A172 (cell line): Measurements from ENCODE around the gene KLHL29. TPM values are rescaled to one million over a fixed set of nuclear protein-coding genes. Genes with fewer than 3 reads are reported as not detected.
A peak's percentile ranks its signal among the peaks of the same experiment; 100 is the strongest.

ENCODE experiments used
- DNase-seq: peaks from one replicate; pipeline ENCODE4 v3.0.0-alpha.2; 2015; ENCODE audit warnings: low spot score
- total RNA-seq: library from RNA; depleted of rRNA; stranded (reverse); fragments of >200 nt; shearing (Covaris generic); gene quantifications from 2 replicates; pipeline ENCODE4 v1.2.3, GENCODE V29; 2014

KLHL29 gene
- total RNA-seq, 1 experiment from 2014 or later, result 0.76 TPM

DNA sequence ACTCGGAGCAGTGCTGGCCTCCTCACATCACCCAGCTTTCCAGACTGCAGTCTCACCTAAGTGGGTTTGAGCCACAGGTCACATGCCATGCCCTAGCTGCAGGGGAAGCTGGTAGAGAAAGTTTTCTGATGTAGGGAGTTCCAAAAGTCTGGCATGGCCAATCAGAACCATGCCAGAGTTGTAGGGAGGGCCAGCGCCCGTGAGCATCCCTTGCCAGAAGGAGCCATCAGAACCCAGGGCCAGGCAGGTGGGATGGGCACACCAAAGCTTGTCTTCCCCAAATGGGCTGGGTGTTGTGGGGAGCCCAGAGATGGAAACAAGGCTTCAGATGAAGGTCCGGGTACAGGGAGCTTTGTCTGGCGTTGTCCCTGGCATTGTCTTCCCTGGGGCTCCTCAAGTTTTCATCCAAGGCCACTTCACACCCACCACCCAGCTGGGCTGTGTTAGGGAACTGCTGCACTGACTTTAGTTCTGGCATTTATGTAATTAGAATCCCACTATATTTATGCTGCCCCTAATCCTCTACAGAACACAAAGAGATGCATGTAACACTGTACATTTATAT lies 247.9 kb downstream of the KLHL29 start:
- DNase-seq, result no peak

DNA sequence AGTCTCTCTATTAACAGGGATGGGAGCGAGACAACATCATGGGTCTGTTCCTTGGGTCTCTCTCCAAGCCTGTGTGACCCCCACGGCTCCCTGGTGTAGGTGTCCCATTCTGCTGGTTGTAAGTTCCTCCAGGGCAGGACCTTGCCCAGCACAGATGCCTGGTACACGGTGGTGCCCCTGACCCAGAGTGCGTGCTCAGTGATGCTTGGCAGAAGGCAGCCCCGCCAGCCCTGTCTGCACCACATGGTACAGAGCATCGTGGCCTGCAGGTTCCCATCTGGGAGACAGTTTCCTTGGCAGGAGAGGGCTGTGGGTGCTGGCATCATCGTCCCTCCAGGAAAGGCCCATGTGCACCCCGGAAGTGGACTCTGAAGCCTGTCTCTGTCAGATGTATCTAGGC lies 249.0 kb downstream of the KLHL29 start:
- no peak for DNase-seq

DNA sequence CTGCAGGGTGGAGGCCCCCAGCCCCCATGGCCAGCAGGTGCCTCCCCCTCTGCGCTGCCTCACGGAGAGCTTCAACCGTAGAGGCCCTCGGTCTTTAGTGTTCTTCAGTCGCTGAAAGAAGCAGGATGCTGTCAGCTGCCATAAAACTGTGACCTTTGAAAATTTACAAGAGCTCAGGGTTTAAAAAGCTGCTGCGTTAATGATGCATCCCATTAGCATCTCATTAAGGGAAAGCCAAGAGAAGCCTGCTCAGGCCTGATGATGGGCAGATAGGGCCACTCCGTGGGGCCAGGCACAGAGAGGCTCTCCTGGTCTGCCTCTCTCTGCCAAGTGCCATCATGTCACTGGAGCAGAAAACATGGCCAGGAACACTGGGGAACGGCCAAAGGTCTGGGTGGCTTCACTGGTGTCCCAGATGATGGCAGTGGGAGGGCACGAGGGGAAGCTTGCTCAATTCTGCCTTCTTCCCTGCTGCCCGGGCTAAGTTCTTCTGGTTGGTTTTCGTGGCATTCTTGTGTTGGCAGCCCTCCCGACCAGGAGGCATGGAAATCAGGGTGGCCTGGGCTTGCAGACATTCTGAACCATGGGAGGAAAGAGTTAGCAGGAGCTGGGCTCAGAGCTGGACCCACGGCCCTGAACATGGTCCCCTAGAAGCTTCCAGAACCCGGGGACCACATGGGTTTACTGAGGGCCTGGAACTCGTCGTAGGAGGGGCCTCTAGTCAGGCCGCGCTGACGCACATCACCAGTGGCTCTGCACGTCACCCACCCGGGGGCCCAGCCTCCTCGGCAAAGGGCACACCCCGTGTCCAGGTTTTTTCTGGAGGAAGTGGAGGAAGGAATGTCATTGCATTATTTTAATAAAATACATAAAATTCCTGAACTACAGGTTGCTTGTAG lies 250.7 kb downstream of the KLHL29 start:
- no peak for DNase-seq

DNA sequence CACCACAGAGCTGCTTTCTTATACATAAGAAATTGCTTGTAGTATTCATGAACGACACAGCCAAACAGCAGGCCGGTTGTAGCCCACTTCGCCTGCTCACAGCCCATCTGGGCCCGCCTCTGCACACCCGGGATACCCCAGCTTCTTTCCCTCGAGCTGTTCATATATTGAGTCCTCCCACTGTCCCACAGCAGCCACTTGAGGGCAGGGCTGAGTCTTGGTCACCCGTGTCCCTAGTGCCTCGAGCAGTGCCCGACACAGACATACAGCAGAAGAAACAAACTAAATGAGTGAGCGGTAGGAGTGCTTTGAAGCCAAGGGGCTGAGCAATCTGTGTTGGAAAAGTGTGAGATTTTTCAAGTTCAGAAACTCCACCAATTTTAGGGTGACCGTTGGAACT lies 251.4 kb downstream of the KLHL29 start:
- DNase-seq, result no peak

DNA sequence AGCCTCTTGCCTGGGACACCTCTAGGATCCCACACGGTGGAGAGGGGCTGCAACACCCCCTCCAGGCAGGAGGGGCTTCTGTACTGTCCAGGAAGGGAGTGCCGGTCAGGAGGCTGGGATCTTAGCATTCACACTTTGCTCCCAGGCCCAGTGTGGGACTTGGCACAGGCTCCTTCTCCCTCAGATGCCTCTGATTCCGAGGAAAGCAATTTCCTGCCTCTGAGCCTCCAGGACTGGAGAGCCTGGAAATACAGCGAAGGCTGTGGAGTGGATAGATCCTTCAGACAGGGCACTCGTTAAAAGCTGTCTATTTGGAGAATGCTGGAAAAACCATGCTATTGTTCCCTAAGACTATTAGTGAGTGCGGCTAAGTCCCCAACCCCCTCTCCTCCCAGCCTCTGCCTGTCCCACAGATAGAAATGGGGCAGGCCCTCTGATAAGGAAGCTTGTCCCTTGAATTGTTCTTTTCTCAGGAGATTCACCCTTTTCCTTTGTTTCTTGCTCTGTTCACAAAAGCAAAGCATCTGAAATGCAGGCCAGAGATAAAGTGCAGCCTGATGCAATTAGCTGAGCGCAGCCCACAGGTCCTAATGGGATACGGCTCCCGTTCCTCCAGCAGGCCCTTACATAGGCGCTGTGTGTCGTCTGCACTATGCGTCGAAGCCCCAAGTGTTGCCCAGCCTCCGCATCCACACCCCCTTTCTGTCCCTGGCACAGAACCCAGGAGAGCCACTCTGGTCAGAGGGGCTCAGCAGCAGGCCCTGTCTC lies 252.2 kb downstream of the KLHL29 start:
- peak; percentile 11 for DNase-seq

DNA sequence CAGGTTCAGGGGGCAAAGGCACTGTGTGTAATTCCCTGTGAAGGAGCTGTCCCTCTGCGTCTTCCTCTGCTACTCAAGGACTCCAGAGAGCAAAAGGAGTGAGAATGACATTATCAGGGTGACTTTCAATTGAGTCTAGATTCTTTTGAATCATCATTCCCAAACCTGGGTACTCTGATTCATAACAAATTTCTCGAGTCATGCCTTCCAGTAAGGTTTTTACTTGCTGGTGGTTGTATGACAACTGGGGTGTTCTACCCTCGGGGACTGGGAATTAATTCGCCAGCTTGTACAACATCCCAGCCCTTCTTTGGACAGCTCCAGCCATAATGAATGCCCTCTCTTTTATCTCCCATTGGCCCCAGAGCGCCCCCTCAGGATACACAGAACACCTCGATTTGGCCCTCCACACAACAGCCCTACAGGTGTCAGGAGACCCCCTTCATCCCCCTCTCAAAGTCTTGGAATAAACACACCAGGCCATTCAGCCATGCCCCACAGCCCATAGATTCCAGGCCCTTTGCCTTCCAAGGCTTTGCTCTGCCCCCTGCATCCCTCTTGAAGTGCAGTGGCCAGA lies 254.5 kb downstream of the KLHL29 start:
- no peak for DNase-seq

DNA sequence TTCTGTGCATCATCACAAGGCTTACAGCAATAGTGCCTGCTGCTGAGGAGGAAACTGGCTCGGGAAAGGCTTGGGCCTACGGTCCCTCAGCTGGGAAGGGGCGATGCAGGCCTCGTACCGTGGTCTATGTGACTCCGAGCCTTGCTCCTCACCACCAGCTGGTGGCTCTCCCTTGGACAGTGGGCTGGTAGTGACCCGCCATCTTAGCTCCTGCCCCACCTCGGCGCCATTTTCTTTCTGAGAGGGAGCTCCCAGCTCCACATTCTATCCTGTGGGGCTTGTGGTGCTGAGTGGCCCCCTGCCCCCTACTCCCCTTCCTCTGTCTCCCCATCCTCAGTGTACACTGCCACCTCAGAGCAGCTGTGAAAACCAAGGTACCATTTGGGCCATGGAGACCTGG lies 255.7 kb downstream of the KLHL29 start:
- DNase-seq, result no peak

DNA sequence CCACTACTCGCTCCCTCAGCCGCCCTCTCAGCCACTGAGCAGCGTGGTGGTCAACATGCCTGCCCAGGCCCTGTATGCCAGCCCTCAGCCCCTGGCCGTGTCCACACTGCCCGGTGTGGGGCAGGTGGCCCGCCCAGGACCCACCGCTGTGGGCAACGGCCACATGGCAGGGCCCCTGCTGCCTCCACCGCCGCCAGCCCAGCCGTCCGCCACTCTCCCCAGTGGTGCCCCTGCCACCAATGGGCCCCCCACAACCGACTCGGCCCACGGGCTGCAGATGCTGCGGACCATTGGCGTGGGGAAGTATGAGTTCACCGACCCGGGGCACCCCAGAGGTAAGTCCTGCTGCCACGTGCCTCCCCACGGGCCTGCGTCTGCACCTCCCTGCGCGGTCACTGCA lies 257.5 kb downstream of the KLHL29 start:
- no peak for DNase-seq

DNA sequence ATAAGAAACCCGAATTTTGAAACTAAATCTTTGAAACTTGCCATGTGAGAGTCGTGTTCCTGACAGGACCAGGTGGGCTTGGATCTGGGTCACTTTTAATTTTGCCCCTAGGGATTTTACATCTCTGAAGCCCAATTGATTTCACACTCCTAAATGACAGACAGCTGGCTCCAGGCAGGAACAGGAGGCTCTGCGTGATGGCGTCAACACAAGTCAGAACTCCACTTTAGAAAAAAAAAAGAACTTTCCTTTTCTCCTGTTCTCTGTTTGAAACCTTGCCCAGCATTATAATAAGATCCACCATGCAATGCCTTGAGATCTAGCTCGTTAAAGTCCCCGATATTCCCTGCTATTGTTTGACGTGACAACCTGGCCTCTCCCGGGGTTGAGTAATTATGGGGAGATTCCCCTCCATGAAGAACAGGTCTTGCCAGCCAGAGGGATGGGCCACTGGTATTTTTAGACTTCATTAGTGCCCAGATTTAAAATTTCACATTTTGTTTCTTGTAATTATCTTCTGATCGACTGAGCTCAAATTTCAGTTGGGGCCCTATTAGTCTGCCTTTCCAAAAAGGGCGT lies 260.3 kb downstream of the KLHL29 start:
- DNase-seq, result no peak

DNA sequence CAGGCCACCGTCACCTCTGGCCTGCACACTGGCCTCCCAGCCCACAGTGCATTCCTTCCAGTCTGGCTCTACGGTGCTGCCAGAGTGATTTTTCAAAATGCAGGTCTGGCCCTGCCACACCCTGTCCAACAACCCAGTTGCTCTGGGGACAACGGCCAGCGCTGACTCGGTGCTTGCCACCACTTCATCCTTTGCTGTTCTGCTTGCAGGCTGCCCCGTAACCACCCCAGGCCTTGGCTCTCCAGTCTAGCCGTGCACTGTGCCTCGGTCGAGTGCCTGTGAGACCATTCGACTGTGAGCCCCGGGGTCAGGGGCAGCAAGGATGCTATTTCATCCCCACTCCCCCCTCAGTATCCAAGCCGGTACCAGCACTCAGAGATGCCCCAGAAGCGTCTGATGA lies 262.6 kb downstream of the KLHL29 start:
- DNase-seq, result no peak

DNA sequence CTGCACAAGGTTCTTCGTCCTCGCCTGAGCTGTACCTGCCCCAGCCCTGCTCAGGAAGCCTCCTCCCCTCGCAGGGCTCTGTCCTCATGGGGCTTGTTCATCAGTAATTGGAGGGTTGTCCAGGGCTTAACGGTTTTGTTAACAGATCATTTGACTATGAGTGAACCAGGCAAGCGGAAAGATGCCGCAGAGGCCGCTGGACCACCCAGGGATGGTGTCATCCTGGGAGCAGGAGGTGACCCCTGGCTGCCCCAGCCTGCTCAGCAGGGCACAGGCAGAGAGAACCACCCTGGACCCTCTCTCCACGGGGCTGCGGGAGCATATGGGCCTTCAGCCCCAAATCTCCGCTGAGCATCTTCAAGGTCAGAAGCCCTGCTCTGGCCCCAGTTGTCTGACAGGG lies 264.3 kb downstream of the KLHL29 start:
- DNase-seq, result no peak

DNA sequence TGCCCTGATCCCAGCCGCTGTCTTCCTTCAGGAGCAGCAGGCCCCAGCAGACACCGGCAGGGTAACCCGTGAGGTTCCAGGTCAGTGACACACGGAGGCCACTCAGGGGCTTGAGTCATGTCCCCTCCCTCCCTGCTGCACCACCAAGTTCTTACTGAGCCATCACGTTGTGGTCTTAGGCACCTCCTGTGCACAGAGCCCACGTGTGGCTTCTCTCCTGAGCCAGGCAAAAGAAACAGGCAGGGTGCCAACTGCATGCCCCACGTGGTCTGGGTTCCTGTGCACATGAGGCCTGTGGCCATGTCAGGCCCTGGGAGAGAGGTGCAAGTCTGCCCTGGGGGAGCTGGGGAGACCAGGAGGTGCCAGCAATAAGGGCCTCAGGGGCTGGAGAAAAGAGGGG lies 264.8 kb downstream of the KLHL29 start:
- no peak for DNase-seq

DNA sequence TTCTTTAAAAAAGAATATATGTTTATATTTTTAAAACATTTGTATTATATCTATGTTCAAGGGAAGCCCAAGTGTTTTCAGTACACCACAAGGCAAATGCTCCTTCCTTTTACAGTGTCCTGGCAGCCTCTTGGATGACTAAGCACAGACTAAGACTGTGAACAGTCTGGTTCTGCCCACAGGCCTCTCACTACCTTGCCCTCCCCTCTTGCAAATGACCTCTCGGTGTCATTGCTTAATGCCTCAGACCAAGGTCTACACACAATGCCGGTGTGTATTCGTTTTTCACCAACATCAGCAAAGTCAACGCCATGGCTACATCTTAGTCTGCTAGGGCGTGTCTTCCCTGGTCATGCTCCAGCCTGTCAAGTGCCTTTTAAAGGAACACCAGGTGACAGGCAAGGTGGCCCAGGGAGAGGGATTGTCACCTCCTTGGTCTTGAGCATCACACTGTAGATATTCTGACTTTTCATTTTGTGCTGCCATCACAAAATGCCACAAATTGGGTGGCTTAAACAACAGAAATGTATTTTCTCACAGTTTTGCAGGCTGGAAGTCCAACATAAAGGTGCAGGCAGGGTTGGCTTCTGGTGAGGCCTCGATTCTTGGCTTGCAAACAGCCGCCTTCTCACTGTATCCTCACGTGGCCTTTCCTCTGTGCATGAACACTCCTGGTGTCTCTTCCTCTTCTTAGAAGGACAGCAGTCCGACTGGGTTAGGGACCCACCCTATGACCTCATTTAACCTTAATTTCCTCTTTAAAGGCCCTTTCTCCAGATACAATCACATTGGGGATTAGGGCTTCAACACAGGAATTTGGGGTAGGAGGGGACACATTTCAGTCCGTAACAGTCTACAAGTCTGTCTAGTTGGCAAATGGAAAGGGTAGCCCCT lies 266.5 kb downstream of the KLHL29 start:
- peak; percentile 42 for DNase-seq

DNA sequence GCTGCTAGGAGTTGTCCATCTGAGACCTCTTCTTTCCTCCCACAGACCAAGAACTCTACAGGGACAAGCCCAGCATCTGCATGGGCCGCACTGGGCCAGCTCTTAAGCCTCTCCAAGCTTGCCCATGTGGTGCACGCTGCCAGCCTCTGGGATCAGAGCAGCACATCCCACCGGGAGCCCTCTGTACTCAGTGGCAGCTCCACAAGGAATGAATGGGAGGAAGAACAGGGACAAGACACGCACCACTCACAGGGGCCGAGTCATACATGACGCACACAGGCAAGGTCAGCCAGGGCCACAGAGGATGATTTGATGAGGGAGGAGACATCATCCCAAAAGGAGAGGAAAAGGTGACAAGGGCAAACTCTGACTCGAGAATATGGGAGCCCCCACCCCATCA lies 268.3 kb downstream of the KLHL29 start:
- DNase-seq, result no peak

DNA sequence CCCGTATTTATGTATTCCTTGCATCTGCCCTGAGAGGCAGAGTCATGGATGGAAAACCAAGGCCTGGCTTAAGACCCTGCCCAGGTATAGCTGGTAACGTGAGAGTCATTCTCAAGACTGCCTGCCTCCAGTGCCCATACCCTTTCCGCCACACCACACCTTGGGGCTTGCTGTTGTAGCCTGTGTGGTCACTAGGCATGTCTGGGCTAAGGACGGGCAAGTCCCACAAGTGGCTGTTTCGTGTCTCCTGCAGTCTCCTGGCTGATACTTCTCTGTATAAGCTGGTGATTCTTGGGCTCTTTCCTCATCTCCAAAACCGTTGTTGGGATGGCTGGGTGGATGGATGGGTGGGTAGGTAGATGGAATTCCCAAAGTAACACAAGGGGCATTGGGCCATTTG lies 269.8 kb downstream of the KLHL29 start:
- DNase-seq, result no peak

DNA sequence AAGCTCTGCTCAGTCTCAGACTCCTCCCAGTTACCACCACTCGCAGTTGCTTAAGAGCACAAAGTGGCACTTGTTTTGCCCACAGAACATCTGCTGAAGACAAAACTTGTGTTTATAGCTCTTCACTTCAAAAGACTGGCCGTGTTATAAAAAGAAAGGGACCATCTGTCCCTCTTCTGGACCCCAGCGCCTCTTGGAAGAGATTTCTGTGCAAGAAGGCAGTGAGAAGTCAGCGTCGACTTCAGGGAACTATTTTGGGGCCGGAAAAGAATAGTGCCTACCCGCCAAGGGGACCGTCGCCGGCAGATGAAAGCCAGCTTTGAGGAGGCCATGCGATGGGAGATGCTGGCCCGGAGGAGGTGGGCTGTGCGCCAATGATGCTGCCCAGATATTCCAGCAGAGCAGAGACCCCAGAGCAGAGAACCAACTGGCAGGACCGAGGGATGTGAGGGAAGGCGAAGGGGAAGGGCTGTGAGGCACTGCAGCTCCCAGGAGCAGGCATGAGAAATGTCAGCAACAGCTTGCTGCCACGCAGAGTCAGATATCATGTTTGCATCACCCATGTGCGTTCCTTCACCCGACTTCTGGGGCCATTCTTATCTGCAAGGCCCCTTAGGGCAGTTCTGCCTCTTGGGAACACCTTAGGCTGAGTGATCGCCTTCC lies 271.1 kb downstream of the KLHL29 start:
- DNase-seq, result no peak

DNA sequence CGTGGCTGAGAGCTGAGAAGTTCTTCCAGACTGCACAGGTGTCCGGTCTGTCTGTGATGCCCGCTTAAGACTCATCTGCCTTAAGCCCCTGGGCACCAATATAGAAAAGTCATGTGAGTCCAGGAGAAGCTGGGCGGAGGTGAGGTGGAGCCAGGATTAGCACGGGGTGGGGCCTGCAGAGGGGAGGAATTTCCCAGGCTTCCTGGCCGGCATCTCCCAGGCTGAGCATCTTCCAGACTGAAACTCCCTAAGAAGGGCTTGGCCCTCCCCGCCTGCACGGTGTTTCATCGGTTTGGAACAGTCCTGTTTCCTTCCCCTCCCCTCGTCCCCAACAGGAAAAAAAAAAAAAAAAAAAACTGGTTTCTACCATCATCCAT lies 271.6 kb downstream of the KLHL29 start:
- peak; percentile 8 for DNase-seq

DNA sequence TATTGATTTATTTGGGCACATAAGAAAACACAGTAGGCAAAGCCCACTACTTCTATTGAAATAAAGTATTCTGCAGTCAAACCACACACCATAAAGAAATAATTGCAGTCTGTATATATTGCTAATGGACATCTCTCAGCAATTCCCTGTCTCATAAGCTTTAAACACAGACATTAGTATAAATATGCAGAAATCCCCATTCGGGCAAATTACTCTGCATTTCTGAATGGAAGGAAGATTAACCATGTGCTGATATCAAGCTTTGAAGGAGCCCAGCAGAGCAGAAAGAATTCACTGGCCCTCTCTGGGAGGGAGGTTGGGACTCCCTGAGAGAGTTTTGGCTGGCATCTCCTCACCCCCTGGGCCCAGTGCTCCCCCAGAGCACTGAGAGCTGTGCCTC lies 272.4 kb downstream of the KLHL29 start:
- no peak for DNase-seq

DNA sequence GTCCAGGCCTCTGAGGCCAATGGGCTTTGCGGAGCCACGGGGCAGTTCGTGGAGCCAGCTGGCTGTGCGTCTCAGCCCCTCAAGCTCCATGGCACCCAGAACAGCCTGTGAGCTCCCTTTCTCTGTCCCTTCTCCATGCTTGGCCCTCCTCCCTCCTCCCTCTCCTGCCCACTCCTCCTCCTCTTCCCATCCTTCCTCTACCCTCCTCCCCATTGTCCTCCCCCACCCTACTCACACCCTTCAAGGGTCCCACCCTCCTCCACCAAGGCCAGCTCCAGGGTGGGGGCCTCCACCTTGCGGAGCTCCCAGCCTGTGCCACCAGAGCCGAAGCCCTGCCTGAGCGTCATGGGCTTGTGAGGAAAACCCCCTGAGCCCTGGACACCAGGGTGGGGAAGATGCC lies 273.0 kb downstream of the KLHL29 start:
- DNase-seq, result no peak

DNA sequence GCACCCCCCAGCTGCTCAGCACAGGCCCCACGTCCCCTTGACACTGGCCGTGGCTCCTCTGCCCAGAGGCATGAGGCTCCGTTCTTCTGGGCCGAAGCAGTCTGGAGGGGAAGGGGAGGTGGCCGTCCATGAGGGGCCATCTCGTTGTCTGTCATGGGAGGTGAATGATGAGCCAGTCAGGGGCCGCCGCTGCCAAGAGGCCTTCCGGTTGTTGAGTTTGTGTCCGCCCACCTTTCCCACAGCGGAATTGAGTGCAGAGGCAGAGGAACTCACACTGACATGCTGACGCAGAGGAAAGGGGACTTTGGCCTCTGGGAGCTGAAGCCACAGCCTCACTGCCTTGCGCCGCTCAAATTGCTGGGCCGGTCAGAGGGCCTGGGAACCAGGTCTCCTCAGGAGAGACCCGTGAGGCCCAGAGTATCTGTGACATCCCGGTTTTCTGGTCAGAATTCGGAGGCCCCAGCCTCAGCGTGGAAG lies 273.5 kb downstream of the KLHL29 start:
- no peak for DNase-seq
